Myocyte (in vitro differentiated cells): ENCODE data around the gene TMEM263. TPM values are rescaled to one million over a fixed set of nuclear protein-coding genes. Genes with fewer than 3 reads are reported as not detected.
"Not testable (repeated sequence)": the region's sequence is repeated elsewhere in the genome, so short reads cannot be mapped to it uniquely, and the experiment has no call there.

Experiments used
- DNase-seq: peaks from one replicate; pipeline ENCODE4 v3.0.0-alpha.2; 2012; ENCODE audit warnings: low read depth
- polyA plus RNA-seq: library from polyadenylated mRNA; unstranded; fragments of >200 nt; gene quantifications from one replicate; pipeline ENCODE4 v1.2.1, GENCODE V29; 2012; ENCODE audit warnings: missing spikeins
- total RNA-seq: library from RNA; depleted of rRNA; stranded (reverse); fragments of >200 nt; gene quantifications from 2 replicates; pipeline ENCODE4 v1.2.3, GENCODE V29; 2014

Gene TMEM263
- total RNA-seq = 77.9 and 105 TPM in 2 replicates
- 49.0 TPM for polyA plus RNA-seq

GRCh38 chr12:106955377-106956047 is at the start of gene TMEM263:
Gene TMEM263 (plus strand): TSS chr12:106955907. CDS start chr12:106967117, 11,210 bp downstream.
- DNase-seq = peak; percentile 97

- DNase-seq = no peak
Measured at GRCh38 chr12:106906715-106907114, 49.0 kb upstream of the TMEM263 start.

- DNase-seq = no peak
Measured at GRCh38 chr12:106907411-106907810, 48.3 kb upstream of the TMEM263 start.

GRCh38 chr12:106907846-106908245 is 47.9 kb upstream of the TMEM263 start:
- no peak for DNase-seq

GRCh38 chr12:106908561-106908960 is 47.1 kb upstream of the TMEM263 start:
- DNase-seq = no peak

- DNase-seq = no peak
Measured at GRCh38 chr12:106910202-106910601, 45.5 kb upstream of the TMEM263 start.

GRCh38 chr12:106911581-106911980 is 44.1 kb upstream of the TMEM263 start:
- no peak for DNase-seq

- no peak for DNase-seq
Measured at GRCh38 chr12:106913456-106913855, 42.3 kb upstream of the TMEM263 start.

- peak; percentile 34 for DNase-seq
Measured at GRCh38 chr12:106914796-106915634, 40.7 kb upstream of the TMEM263 start.

GRCh38 chr12:106915635-106916026 is 40.1 kb upstream of the TMEM263 start:
- no peak for DNase-seq

GRCh38 chr12:106917503-106917902 is 38.2 kb upstream of the TMEM263 start:
- DNase-seq = no peak

GRCh38 chr12:106918746-106919145 is 37.0 kb upstream of the TMEM263 start:
- peak; percentile 17 for DNase-seq

GRCh38 chr12:106919910-106920544 is 35.7 kb upstream of the TMEM263 start:
- DNase-seq = peak; percentile 65

- DNase-seq = peak; percentile 60
Measured at GRCh38 chr12:106921976-106922375, 33.7 kb upstream of the TMEM263 start.

GRCh38 chr12:106923594-106923993 is 32.1 kb upstream of the TMEM263 start:
- not testable (repeated sequence) for DNase-seq

GRCh38 chr12:106924268-106924861 is 31.3 kb upstream of the TMEM263 start:
- DNase-seq = no peak

GRCh38 chr12:106926657-106927056 is 29.1 kb upstream of the TMEM263 start:
- DNase-seq = no peak

- DNase-seq = no peak
Measured at GRCh38 chr12:106934277-106934676, 21.4 kb upstream of the TMEM263 start.

- DNase-seq = no peak
Measured at GRCh38 chr12:106941481-106942156, 14.1 kb upstream of the TMEM263 start.

- DNase-seq = peak; percentile 80
Measured at GRCh38 chr12:106942775-106943174, 12.9 kb upstream of the TMEM263 start.

- DNase-seq = no peak
Measured at GRCh38 chr12:106945261-106945851, 10.4 kb upstream of the TMEM263 start.
